CD4-positive, CD25-positive, alpha-beta regulatory T cell (primary cell): ENCODE results near the gene CLN5. TPM values are rescaled to one million over a fixed set of nuclear protein-coding genes. Genes with fewer than 3 reads are reported as not detected.

ENCODE experiments used
- ATAC-seq, 2 donors: fragments of 150-1000 bp; cut with Tn5 transposase; one replicate each; pipeline ENCODE4 v1.10.0; 2021; ENCODE audit warnings: low read depth in 2 of 2, moderate number of reproducible peaks in 2 of 2, moderate library complexity in 1 of 2
- DNase-seq, 3 donors: peaks; one replicate each; pipeline versions ENCODE4 v3.0.0 to v3.0.0-alpha.2; 2012 to 2022; ENCODE audit warnings: mixed read lengths in 1 of 3
- H3K27ac ChIP-seq: one replicate; pipeline ENCODE4 v1.7.0; 2013; ENCODE audit warnings: mild to moderate bottlenecking, low read length; ENCODE audit not compliant: insufficient read depth, poor library complexity, severe bottlenecking
- H3K27me3 ChIP-seq: one replicate; pipeline ENCODE4 v1.7.0; 2013; ENCODE audit warnings: low read length; ENCODE audit not compliant: control insufficient read depth, insufficient read depth
- H3K36me3 ChIP-seq: one replicate; pipeline ENCODE4 v1.7.0; 2013; ENCODE audit warnings: mild to moderate bottlenecking, low read length, moderate library complexity; ENCODE audit not compliant: control insufficient read depth, insufficient read depth
- H3K4me1 ChIP-seq: 2 replicates; pipeline ENCODE4 v1.7.0; 2013; ENCODE audit warnings: mild to moderate bottlenecking, low read length; ENCODE audit not compliant: insufficient read depth, control insufficient read depth, poor library complexity, severe bottlenecking
- H3K4me3 ChIP-seq: one replicate; pipeline ENCODE4 v1.7.0; 2013; ENCODE audit warnings: low read depth, mild to moderate bottlenecking, low read length, moderate library complexity
- H3K9me3 ChIP-seq, 2 experiments: 1 replicate in 1 of 2; 2 replicates in 1 of 2; pipeline ENCODE4 v1.7.0; 2013; ENCODE audit warnings: low read length in 2 of 2, mild to moderate bottlenecking in 1 of 2, moderate library complexity in 1 of 2; ENCODE audit not compliant: control insufficient read depth in 2 of 2
- H3K27ac Mint-ChIP-seq, 3 donors: one replicate each; pipeline ENCODE4 v1.8.0; 2020 to 2022; ENCODE audit warnings: mild to moderate bottlenecking in 3 of 3, mixed read lengths in 3 of 3, moderate library complexity in 2 of 3
- H3K27me3 Mint-ChIP-seq: one replicate; pipeline ENCODE4 v1.8.0; 2022; ENCODE audit warnings: mild to moderate bottlenecking, mixed read lengths
- H3K36me3 Mint-ChIP-seq: one replicate; pipeline ENCODE4 v1.8.0; 2020; ENCODE audit warnings: mixed read lengths
- H3K4me1 Mint-ChIP-seq, 4 donors: one replicate each; pipeline ENCODE4 v1.8.0; 2020 to 2022; ENCODE audit warnings: mixed read lengths in 4 of 4, mild to moderate bottlenecking in 1 of 4
- H3K4me3 Mint-ChIP-seq, 4 donors: one replicate each; pipeline ENCODE4 v1.8.0; 2020 to 2022; ENCODE audit warnings: mild to moderate bottlenecking in 4 of 4, mixed read lengths in 4 of 4, moderate library complexity in 3 of 4
- H3K9me3 Mint-ChIP-seq, 7 donors: one replicate each; pipeline ENCODE4 v1.8.0; 2020 to 2022; ENCODE audit warnings: mixed read lengths in 7 of 7, mild to moderate bottlenecking in 3 of 7, moderate library complexity in 2 of 7
- polyA plus RNA-seq, 4 donors: library from polyadenylated mRNA; unstranded; fragments of 300-500 nt; fragmentation: Illumina TruSeq; gene quantifications; one replicate each; pipeline ENCODE4 v1.2.3, GENCODE V29; 2021
- total RNA-seq: library from RNA; stranded (reverse); gene quantifications from one replicate; pipeline ENCODE4 v1.2.3, GENCODE V29; 2022

CLN5 gene
- total and polyA plus RNA-seq, 5 donors from 2014 or later: 27.3 to 45.5 (median 39.0) TPM

DNA sequence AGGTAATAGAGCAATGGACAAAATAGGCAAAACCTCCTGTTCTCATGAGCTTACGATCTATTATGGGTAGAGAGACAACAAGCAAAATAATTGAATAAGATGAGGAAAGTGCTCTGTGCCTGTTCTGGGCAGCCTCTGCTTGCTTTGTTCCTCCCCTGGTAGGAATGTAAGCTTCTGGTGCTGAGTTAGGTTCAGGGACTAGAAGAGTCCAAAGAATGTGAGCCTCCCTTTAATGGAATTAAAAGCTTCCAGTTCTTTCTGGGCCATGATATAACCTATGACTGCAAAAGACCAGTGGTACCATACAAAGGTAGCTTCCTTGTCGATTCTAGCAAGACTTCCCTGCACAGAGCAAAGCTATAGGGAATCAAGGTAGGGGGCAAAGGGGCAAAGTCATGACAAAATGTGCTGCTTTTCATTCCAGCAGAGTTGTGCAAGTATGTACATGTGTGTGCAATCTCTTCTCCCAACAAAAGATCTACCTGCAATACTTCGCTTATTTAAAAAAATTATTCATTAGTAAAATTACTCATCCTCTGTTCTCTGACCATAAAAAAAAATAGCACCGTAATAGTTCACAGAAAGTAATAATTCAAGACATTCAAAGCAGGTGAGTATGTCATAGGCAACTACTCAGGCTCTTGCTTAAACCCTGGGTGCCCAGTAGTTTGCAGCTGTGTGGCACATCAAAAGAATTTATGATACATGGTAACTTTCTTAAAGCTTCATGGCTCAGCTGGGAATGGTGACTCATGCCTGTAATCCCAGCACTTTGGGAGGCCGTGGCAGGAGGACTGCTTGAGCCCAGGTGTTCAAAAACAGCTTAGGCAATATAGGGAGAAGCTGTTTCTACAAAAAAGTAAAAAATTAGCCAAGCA lies 22.2 kb upstream of the CLN5 start:
- Mint-ChIP-seq H3K27me3 (peaks cover 35% of the 10 kb centered on the region), H3K9me3 (no peaks in the 10 kb centered on the region), H3K27ac (no peak overlapping the region), H3K36me3 (no peaks in the 10 kb centered on the region), H3K4me1 (no peaks in the 10 kb centered on the region), H3K4me3 (no peak overlapping the region)
- no peak overlapping the region for H3K4me3 ChIP-seq
- no peak overlapping the region for H3K27ac ChIP-seq
- H3K4me1 ChIP-seq: no peaks in the 10 kb centered on the region
- DNase-seq (no peak), ATAC-seq (no peak)
- H3K27me3 ChIP-seq: peaks cover 3% of the 10 kb centered on the region
- H3K36me3 ChIP-seq: no peaks in the 10 kb centered on the region
- H3K9me3 ChIP-seq: no peaks in the 10 kb centered on the region

DNA sequence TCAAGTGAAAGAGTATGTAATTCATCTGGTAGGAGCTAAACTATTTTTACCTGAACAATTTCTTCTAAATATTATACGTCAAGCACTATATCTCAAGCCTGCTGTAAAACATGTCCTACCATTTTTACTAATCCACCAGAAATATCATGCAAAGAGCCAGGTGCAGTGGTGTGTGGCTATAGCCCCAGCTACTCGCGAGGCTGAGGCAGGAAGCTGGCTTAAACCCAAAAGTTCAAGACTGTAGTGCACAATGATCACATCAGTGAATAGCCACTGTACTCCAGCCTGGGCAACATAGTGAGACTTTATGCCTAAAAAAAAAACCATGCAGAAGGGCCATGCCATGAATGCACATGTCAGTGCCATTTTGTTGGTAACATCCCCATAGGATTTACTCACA lies 20.7 kb upstream of the CLN5 start:
- Mint-ChIP-seq H3K36me3 (no peaks in the 10 kb centered on the region), H3K4me1 (peaks cover 0 to 4% (median under 1%) of the 10 kb centered on the region in 4 donors), H3K27me3 (peaks cover 35% of the 10 kb centered on the region), H3K4me3 (no peak overlapping the region), H3K9me3 (no peaks in the 10 kb centered on the region), H3K27ac (no peak overlapping the region)
- Histone ChIP-seq H3K9me3 (no peaks in the 10 kb centered on the region), H3K27ac (no peak overlapping the region), H3K4me1 (peaks cover 2% of the 10 kb centered on the region), H3K27me3 (peaks cover 3% of the 10 kb centered on the region), H3K36me3 (no peaks in the 10 kb centered on the region), H3K4me3 (no peak overlapping the region)
- ATAC-seq (no peak), DNase-seq (no peak)

DNA sequence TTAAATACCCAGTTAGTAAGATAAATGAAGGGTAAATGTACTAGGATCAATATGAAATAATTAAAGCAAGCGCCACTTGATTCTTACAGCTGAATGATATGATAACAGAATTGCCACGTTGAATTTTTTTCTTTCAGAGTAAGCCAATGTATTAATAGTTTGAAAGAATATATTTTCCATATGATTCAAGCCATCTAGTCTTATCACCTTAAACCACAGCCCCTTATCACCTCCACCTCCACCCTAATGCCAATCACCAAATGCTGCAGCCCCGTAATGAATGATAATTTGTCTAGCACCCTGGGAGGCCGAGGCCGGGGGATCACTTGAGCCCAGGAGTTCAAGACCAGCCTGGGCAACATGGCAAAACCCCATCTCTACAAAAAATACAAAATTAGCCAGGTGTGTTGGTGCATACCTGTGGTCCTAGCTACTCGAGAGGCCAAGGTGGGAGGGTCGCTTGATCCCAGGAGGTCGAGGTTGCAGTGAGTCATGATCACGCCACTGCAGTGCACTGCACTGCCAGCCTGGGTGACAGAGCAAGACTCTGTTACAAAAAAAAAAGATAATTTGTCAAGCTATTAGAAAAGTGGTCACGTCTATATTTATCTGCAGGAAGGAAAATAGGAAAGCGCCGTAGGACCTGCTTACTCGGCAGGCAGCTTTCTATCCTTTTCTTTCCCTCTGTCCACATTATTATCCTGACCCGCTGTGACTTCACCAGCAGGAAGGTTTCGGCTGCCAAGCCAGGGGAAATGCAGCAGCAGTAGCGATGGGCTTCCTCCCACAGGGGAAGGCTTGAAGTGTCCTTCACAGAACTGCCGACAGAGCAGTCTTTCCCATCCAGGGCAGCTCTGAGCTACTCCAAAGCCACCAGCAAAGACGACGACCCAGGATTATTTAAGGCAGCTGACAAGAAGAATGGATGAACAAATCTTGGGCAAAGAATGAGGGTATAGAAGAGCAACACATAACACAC lies 19.7 kb upstream of the CLN5 start:
- no peak for DNase-seq
- peaks cover 12% of the 10 kb centered on the region for H3K4me1 ChIP-seq
- H3K27me3 ChIP-seq: peaks cover 3% of the 10 kb centered on the region
- Mint-ChIP-seq H3K27ac (peak overlapping the region in 1 of 3 donors; percentile 21), H3K27me3 (peaks cover 30% of the 10 kb centered on the region), H3K4me3 (no peak overlapping the region), H3K36me3 (no peaks in the 10 kb centered on the region), H3K9me3 (no peaks in the 10 kb centered on the region), H3K4me1 (peaks cover 0 to 13% (median 5%) of the 10 kb centered on the region in 4 donors)
- no peak overlapping the region for H3K27ac ChIP-seq
- H3K9me3 ChIP-seq: no peaks in the 10 kb centered on the region
- ATAC-seq: no peak
- no peaks in the 10 kb centered on the region for H3K36me3 ChIP-seq
- H3K4me3 ChIP-seq: no peak overlapping the region

GRCh38 chr13:76973920-76974617 lies 17.8 kb upstream of the CLN5 start:
- Mint-ChIP-seq H3K27me3 (peaks cover 39% of the 10 kb centered on the region), H3K4me1 (peaks cover 3 to 17% (median 6%) of the 10 kb centered on the region in 4 donors), H3K27ac (no peak overlapping the region), H3K4me3 (no peak overlapping the region), H3K36me3 (no peaks in the 10 kb centered on the region), H3K9me3 (peaks cover 0 to 2% (median 0%) of the 10 kb centered on the region in 7 donors)
- ATAC-seq: no peak
- no peak overlapping the region for H3K4me3 ChIP-seq
- DNase-seq: no peak
- H3K27ac ChIP-seq: no peak overlapping the region
- no peaks in the 10 kb centered on the region for H3K9me3 ChIP-seq
- H3K4me1 ChIP-seq: peaks cover 16% of the 10 kb centered on the region
- peaks cover 6% of the 10 kb centered on the region for H3K27me3 ChIP-seq
- H3K36me3 ChIP-seq: no peaks in the 10 kb centered on the region

- H3K36me3 ChIP-seq: no peaks in the 10 kb centered on the region
These were observed 17.3 kb upstream of the CLN5 start for GRCh38 chr13:76974618-76974975.

DNA sequence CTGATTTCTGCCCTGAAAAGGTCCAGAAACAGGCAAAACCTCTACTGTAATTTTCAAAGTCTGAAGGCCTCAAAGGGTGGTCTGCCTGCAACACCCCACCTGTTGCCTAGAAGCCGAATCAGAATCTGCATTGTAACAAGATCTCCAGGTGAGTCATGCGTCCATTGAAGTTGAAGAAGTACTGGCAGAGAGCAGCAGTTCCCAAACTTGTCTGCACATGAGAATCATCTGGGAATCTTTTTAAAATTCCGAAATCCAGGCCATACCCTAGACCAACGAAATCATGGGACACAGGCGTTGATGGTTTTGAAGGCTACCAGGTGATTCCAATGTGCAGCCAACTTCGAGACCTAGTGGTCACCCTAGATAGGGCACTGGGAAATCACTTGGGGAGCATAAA lies 16.0 kb upstream of the CLN5 start:
- H3K27ac ChIP-seq: no peak overlapping the region
- H3K4me1 Mint-ChIP-seq: peaks cover 3 to 19% (median 9%) of the 10 kb centered on the region in 4 donors
- DNase-seq: no peak
- peaks cover 0 to 2% (median 0%) of the 10 kb centered on the region in 7 donors for H3K9me3 Mint-ChIP-seq
- no peak for ATAC-seq
- H3K27me3 ChIP-seq: peaks cover 6% of the 10 kb centered on the region
- no peak overlapping the region for H3K4me3 Mint-ChIP-seq
- H3K9me3 ChIP-seq: no peaks in the 10 kb centered on the region
- peaks cover 25% of the 10 kb centered on the region for H3K4me1 ChIP-seq
- no peak overlapping the region for H3K4me3 ChIP-seq
- H3K27me3 Mint-ChIP-seq: peaks cover 48% of the 10 kb centered on the region
- peak overlapping the region in 1 of 3 donors; percentile 89 for H3K27ac Mint-ChIP-seq
- no peaks in the 10 kb centered on the region for H3K36me3 ChIP-seq
- H3K36me3 Mint-ChIP-seq: no peaks in the 10 kb centered on the region

More at GRCh38 chr13:76974618-76974975, 17.3 kb upstream of the CLN5 start:
- Histone ChIP-seq H3K4me3 (no peak overlapping the region), H3K27ac (no peak overlapping the region), H3K27me3 (peaks cover 6% of the 10 kb centered on the region), H3K4me1 (peaks cover 16% of the 10 kb centered on the region), H3K9me3 (no peaks in the 10 kb centered on the region)
- Mint-ChIP-seq H3K4me1 (peaks cover 3 to 17% (median 7%) of the 10 kb centered on the region in 4 donors), H3K36me3 (no peaks in the 10 kb centered on the region), H3K4me3 (no peak overlapping the region), H3K9me3 (peaks cover 0 to 2% (median 0%) of the 10 kb centered on the region in 7 donors), H3K27me3 (peaks cover 42% of the 10 kb centered on the region), H3K27ac (no peak overlapping the region)
- no peak for DNase-seq
- ATAC-seq: no peak

DNA sequence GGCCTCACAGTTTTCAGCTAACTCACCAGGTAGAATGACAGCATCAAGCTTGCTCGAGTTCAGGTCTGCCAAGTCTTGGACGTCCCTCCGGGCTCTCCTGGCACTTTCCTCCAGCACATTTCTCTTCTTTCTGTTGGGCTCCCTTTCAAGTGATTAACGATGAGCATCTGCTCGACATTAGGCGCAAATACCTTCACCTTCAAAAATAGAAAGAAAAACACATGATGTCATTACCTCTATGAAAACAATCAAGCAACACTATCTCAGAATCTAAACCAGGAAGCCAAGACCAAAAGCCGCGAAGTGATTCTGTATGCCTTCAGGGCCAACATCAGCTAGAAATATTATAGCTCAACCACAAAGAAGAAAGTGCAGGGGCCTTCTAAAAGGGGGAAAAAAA lies 15.4 kb upstream of the CLN5 start:
- peak overlapping the region; percentile 62 for H3K27ac ChIP-seq
- no peaks in the 10 kb centered on the region for H3K36me3 ChIP-seq
- Mint-ChIP-seq H3K36me3 (no peaks in the 10 kb centered on the region), H3K27me3 (peaks cover 49% of the 10 kb centered on the region), H3K4me3 (peak overlapping the region in 3 of 4 donors; percentile 34 to 78 (median 65)), H3K4me1 (peaks cover 3 to 19% (median 11%) of the 10 kb centered on the region in 4 donors), H3K9me3 (peaks cover 0 to 2% (median 0%) of the 10 kb centered on the region in 7 donors), H3K27ac (peak overlapping the region; percentile 79 to 90 (median 89))
- H3K4me3 ChIP-seq: peak overlapping the region; percentile 8
- H3K4me1 ChIP-seq: peaks cover 25% of the 10 kb centered on the region
- H3K27me3 ChIP-seq: peaks cover 9% of the 10 kb centered on the region
- no peaks in the 10 kb centered on the region for H3K9me3 ChIP-seq
- ATAC-seq: peak; percentile 49 to 58
- peak; percentile 15 to 59 (median 33) for DNase-seq
